Effector memory CD4-positive, alpha-beta T cell (primary cell): ENCODE data around the gene RELN.

Experiments
- DNase-seq, 3 donors: peaks; one replicate each; pipeline ENCODE4 v3.0.0-alpha.2; 2020
- H3K27ac ChIP-seq: 2 replicates; pipeline ENCODE4 v1.7.0; 2013; ENCODE audit warnings: mild to moderate bottlenecking, low read length, moderate library complexity; ENCODE audit not compliant: insufficient read depth, poor library complexity, severe bottlenecking
- H3K27me3 ChIP-seq: replicated peaks from 2 replicates; pipeline ENCODE4 v1.7.0; 2013; ENCODE audit warnings: mild to moderate bottlenecking, low read length; ENCODE audit not compliant: insufficient read depth, control insufficient read depth, poor library complexity, severe bottlenecking
- H3K36me3 ChIP-seq: 2 replicates; pipeline ENCODE4 v1.7.0; 2013; ENCODE audit warnings: mild to moderate bottlenecking, low read length, moderate library complexity; ENCODE audit not compliant: control insufficient read depth, insufficient read depth
- H3K4me1 ChIP-seq: 2 replicates; pipeline ENCODE4 v1.7.0; 2013; ENCODE audit warnings: low read length, mild to moderate bottlenecking; ENCODE audit not compliant: control insufficient read depth, insufficient read depth, poor library complexity, severe bottlenecking
- H3K4me3 ChIP-seq: 2 replicates; pipeline ENCODE4 v1.7.0; 2013; ENCODE audit warnings: low read length, low read depth, mild to moderate bottlenecking; ENCODE audit not compliant: insufficient read depth, poor library complexity, severe bottlenecking
- H3K9me3 ChIP-seq: 2 replicates; pipeline ENCODE4 v1.7.0; 2013; ENCODE audit warnings: mild to moderate bottlenecking, low read length, moderate library complexity; ENCODE audit not compliant: control insufficient read depth

Gene RELN

DNA sequence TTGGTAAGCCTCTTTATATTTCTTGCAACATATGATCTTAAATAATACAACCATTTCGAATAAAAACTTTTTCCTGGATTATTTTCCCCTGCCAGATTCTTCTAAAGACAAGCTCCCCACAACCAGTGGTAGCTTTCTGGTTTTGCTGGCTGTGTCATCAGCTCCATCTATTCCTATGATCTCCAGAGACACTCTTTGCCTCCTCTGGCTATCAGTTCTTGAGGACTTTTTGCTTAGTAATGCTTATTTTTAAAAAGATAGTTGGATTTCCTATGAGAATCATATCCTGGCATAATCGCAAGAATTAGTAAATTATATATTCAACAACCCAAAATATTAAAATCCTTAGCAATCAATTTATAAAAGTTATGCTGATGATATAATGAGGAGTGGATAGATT, 439.7 kb downstream of the RELN start:
- no peaks in the 10 kb centered on the region for H3K4me1 ChIP-seq
- DNase-seq, result no peak
- no peak overlapping the region for H3K27ac ChIP-seq
- H3K27me3 ChIP-seq, result no peaks in the 10 kb centered on the region
- H3K9me3 ChIP-seq, result no peaks in the 10 kb centered on the region
- H3K36me3 ChIP-seq, result no peaks in the 10 kb centered on the region
- no peak overlapping the region for H3K4me3 ChIP-seq

- Histone ChIP-seq H3K4me3 (no peak overlapping the region), H3K27me3 (no peaks in the 10 kb centered on the region), H3K9me3 (no peaks in the 10 kb centered on the region), H3K36me3 (no peaks in the 10 kb centered on the region), H3K4me1 (no peaks in the 10 kb centered on the region), H3K27ac (no peak overlapping the region)
- no peak for DNase-seq
Measured at GRCh38 chr7:103547451-103548284, 441.8 kb downstream of the RELN start.

DNA sequence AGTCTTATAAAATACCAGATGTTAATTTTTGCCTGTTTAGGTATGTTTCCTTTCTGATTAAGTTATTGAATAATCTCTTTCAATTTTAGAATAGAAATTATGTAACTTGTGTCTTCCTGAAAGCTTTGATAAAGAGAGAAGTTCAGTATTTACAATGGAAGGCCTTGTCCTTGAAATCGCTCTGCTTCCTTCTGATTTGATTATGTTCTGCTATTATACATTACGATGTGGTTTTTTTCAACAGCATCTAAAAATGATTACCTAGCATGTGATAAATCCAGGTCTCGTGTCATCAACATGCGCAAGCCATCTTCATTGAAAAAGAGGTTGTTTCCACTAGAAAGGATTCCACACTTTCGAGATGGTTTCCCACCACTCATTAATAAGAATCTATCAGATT, 447.0 kb downstream of the RELN start:
- no peak for DNase-seq
- no peak overlapping the region for H3K27ac ChIP-seq
- no peaks in the 10 kb centered on the region for H3K9me3 ChIP-seq
- H3K4me3 ChIP-seq, result no peak overlapping the region
- no peaks in the 10 kb centered on the region for H3K4me1 ChIP-seq
- H3K36me3 ChIP-seq, result no peaks in the 10 kb centered on the region
- no peaks in the 10 kb centered on the region for H3K27me3 ChIP-seq

GRCh38 chr7:103541947-103542346, 447.5 kb downstream of the RELN start:
- DNase-seq, result no peak

GRCh38 chr7:103541026-103541425, 448.4 kb downstream of the RELN start:
- DNase-seq, result no peak

More at GRCh38 chr7:103541947-103542346, 447.5 kb downstream of the RELN start:
- H3K27ac ChIP-seq, result no peak overlapping the region
- H3K4me1 ChIP-seq, result no peaks in the 10 kb centered on the region
- H3K4me3 ChIP-seq, result no peak overlapping the region
- no peaks in the 10 kb centered on the region for H3K36me3 ChIP-seq
- H3K9me3 ChIP-seq, result no peaks in the 10 kb centered on the region
- H3K27me3 ChIP-seq, result no peaks in the 10 kb centered on the region

DNA sequence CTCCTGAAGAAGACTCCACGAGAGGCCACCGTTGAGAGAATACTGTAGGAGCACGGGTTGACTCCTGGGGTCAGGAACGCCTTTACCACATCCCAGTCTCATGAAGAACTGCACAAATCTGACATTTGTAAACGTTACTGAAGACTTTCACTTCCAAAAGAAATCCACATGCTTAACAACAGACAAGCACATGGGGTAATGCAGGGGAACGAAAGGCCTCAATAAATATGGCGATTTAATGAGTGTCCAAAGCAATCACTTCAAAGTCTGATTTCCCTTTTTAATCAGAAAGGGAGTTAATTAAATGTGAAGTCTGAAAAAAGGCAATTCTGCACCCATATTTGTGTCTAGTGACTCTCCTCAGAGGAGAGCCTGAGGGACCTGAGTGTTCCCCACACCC, 449.1 kb downstream of the RELN start:
- Histone ChIP-seq H3K4me1 (no peaks in the 10 kb centered on the region), H3K27me3 (no peaks in the 10 kb centered on the region), H3K27ac (no peak overlapping the region), H3K4me3 (no peak overlapping the region), H3K36me3 (no peaks in the 10 kb centered on the region), H3K9me3 (no peaks in the 10 kb centered on the region)
- DNase-seq, result no peak

More at GRCh38 chr7:103541026-103541425, 448.4 kb downstream of the RELN start:
- Histone ChIP-seq H3K27ac (no peak overlapping the region), H3K4me3 (no peak overlapping the region), H3K27me3 (no peaks in the 10 kb centered on the region), H3K36me3 (no peaks in the 10 kb centered on the region), H3K4me1 (no peaks in the 10 kb centered on the region), H3K9me3 (no peaks in the 10 kb centered on the region)

GRCh38 chr7:103539875-103540274, 449.6 kb downstream of the RELN start:
- Histone ChIP-seq H3K36me3 (no peaks in the 10 kb centered on the region), H3K9me3 (no peaks in the 10 kb centered on the region), H3K4me1 (no peaks in the 10 kb centered on the region), H3K27me3 (no peaks in the 10 kb centered on the region), H3K4me3 (no peak overlapping the region), H3K27ac (no peak overlapping the region)
- no peak for DNase-seq

DNA sequence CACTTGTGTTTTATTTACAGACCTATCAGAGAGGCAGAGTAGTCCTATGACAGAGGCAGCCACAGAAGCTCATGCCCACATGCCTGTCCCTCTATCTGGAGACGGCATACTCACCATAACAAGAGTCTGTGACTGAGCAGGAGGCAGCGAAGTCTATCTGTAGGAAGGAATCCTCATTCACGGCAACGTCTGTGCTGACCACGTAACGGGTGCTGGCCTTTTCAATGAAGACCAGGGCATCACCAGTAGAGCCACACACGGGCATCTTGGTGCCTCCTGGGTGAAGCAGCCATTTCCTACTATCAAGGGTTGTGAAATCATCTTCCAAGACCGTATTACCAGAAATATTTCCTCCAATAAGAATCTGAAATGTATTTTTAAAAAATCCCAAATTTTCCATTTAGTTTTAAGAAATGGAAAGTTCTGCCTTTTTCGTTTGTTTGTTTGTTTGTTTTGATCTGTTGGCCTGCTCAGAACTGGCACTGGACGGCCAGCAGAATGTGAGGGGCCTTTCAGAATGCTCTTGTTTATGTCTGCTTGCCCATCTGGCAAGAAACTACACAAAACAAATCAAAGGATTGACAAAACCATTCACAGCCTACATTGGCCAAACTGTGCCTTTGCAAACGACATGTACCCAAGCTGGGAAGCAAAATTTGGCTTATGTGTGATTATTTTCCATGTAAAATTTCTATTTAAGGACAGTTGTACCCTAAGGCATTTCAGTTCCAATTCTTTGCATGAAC, 450.3 kb downstream of the RELN start:
- H3K4me1 ChIP-seq, result no peaks in the 10 kb centered on the region
- no peaks in the 10 kb centered on the region for H3K27me3 ChIP-seq
- no peak overlapping the region for H3K27ac ChIP-seq
- DNase-seq, result no peak
- no peaks in the 10 kb centered on the region for H3K36me3 ChIP-seq
- no peaks in the 10 kb centered on the region for H3K9me3 ChIP-seq
- H3K4me3 ChIP-seq, result no peak overlapping the region

- Histone ChIP-seq H3K27ac (no peak overlapping the region), H3K36me3 (no peaks in the 10 kb centered on the region), H3K27me3 (no peaks in the 10 kb centered on the region), H3K4me1 (no peaks in the 10 kb centered on the region), H3K9me3 (no peaks in the 10 kb centered on the region), H3K4me3 (no peak overlapping the region)
- DNase-seq, result no peak
Measured at GRCh38 chr7:103533761-103534160, 455.7 kb downstream of the RELN start.

GRCh38 chr7:103532955-103533354, 456.5 kb downstream of the RELN start:
- H3K4me1 ChIP-seq, result no peaks in the 10 kb centered on the region
- no peaks in the 10 kb centered on the region for H3K27me3 ChIP-seq
- H3K4me3 ChIP-seq, result no peak overlapping the region
- H3K36me3 ChIP-seq, result no peaks in the 10 kb centered on the region
- no peak overlapping the region for H3K27ac ChIP-seq
- no peak for DNase-seq
- H3K9me3 ChIP-seq, result no peaks in the 10 kb centered on the region
